ENCODE measurements around the gene SLC38A6.
"Not testable (repeated sequence)": the region's sequence is repeated elsewhere in the genome, so short reads cannot be mapped to it uniquely, and the experiment has no call there.

The SLC38A6 gene

GRCh38 chr14:61063461-61063860 lies 82.4 kb downstream of the SLC38A6 start:
- DNase-seq, result no peak

- DNase-seq, result no peak
These were observed 83.2 kb downstream of the SLC38A6 start for GRCh38 chr14:61064210-61064609.

- no peak for DNase-seq
These were observed 83.8 kb downstream of the SLC38A6 start for GRCh38 chr14:61064856-61065255.

GRCh38 chr14:61065656-61066055 lies 84.6 kb downstream of the SLC38A6 start:
- DNase-seq, result no peak

- not testable (repeated sequence) for DNase-seq
These were observed 91.4 kb downstream of the SLC38A6 start for GRCh38 chr14:61072442-61072841.

- no peak for DNase-seq
These were observed 93.8 kb downstream of the SLC38A6 start for GRCh38 chr14:61074852-61075251.

- DNase-seq, result no peak
These were observed 95.5 kb downstream of the SLC38A6 start for GRCh38 chr14:61076556-61076955.

- DNase-seq, result no peak
These were observed 96.4 kb downstream of the SLC38A6 start for GRCh38 chr14:61077437-61077836.

- DNase-seq, result no peak
These were observed 97.1 kb downstream of the SLC38A6 start for GRCh38 chr14:61077951-61078720.

GRCh38 chr14:61080591-61081010 lies 99.6 kb downstream of the SLC38A6 start:
- DNase-seq, result no peak

GRCh38 chr14:61088081-61088480 lies 107.0 kb downstream of the SLC38A6 start:
- no peak for DNase-seq

- no peak for DNase-seq
These were observed 108.2 kb downstream of the SLC38A6 start for GRCh38 chr14:61089126-61089750.

GRCh38 chr14:61090432-61091216 lies 109.6 kb downstream of the SLC38A6 start:
- no peak for DNase-seq

GRCh38 chr14:61091657-61092273 lies 110.7 kb downstream of the SLC38A6 start:
- DNase-seq, result no peak

- not testable (repeated sequence) for DNase-seq
These were observed 117.1 kb downstream of the SLC38A6 start for GRCh38 chr14:61098096-61098495.

- no peak for DNase-seq
These were observed 117.7 kb downstream of the SLC38A6 start for GRCh38 chr14:61098721-61099120.

GRCh38 chr14:61099216-61099835 lies 118.3 kb downstream of the SLC38A6 start:
- DNase-seq, result no peak

GRCh38 chr14:61101803-61102548 lies 120.9 kb downstream of the SLC38A6 start:
- no peak for DNase-seq
